Activated T-cell treated with anti-CD3 and anti-CD28 coated beads, Interleukin-2, amount 50 U/mL, for 4 hours (primary cell): ENCODE measurements around the gene C12orf75. TPM values are rescaled to one million over a fixed set of nuclear protein-coding genes. Genes with fewer than 3 reads are reported as not detected.

ENCODE experiments used
- ATAC-seq, 2 donors: fragments of 200-7000 bp; cut with Tn5 transposase; one replicate each; pipeline ENCODE4 v1.10.0; 2021
- DNase-seq: peaks from one replicate; pipeline ENCODE4 v3.0.0-alpha.2; 2020
- H3K27me3 Mint-ChIP-seq: one replicate; pipeline ENCODE4 v1.8.0; 2021; ENCODE audit warnings: low read depth, mixed read lengths
- H3K36me3 Mint-ChIP-seq: one replicate; pipeline ENCODE4 v1.8.0; 2022; ENCODE audit warnings: mixed read lengths; ENCODE audit not compliant: insufficient read depth
- H3K4me1 Mint-ChIP-seq: one replicate; pipeline ENCODE4 v1.8.0; 2021; ENCODE audit warnings: low read depth, mixed read lengths
- H3K4me3 Mint-ChIP-seq: one replicate; pipeline ENCODE4 v1.8.0; 2021; ENCODE audit warnings: mild to moderate bottlenecking, moderate library complexity, mixed read lengths
- H3K9me3 Mint-ChIP-seq: one replicate; pipeline ENCODE4 v1.8.0; 2021; ENCODE audit warnings: mixed read lengths
- total RNA-seq, 3 donors: library from RNA; stranded (reverse); gene quantifications; one replicate each; pipeline ENCODE4 v1.2.1, GENCODE V29; 2021

C12orf75 gene
- total RNA-seq, 3 donors from 2014 or later, result 10.1 to 11.0 (median 10.7) TPM

GRCh38 chr12:105417732-105418131 is 87.2 kb downstream of the C12orf75 start:
- Mint-ChIP-seq H3K9me3 (no peaks in the 10 kb centered on the region), H3K4me1 (no peaks in the 10 kb centered on the region), H3K4me3 (no peak overlapping the region), H3K27me3 (no peaks in the 10 kb centered on the region), H3K36me3 (no peaks in the 10 kb centered on the region)
- DNase-seq (no peak), ATAC-seq (no peak)

DNA sequence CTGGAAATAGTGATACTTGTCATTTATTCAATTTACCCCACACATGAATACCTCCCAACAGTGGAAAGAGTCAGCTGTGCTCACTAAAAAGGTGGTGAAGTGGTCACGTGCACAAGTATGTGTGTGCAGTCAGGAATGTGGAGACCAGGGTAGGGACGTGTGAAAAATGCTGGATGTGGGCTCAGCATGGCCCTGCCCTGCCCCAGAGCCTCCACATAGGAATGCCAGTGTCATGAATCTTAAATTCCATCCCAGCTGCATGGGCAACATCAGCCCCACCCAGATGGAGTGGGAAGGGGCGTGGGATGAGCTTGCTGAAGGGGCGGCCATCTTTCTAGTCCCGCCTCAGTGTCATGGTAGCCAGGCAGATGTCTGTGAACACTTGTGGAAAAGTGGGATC is 87.7 kb downstream of the C12orf75 start:
- H3K36me3 Mint-ChIP-seq, result no peaks in the 10 kb centered on the region
- H3K4me1 Mint-ChIP-seq, result no peaks in the 10 kb centered on the region
- no peak overlapping the region for H3K4me3 Mint-ChIP-seq
- ATAC-seq (no peak), DNase-seq (no peak)
- H3K27me3 Mint-ChIP-seq, result no peaks in the 10 kb centered on the region
- no peaks in the 10 kb centered on the region for H3K9me3 Mint-ChIP-seq

- ATAC-seq (no peak), DNase-seq (no peak)
- no peaks in the 10 kb centered on the region for H3K9me3 Mint-ChIP-seq
- H3K4me1 Mint-ChIP-seq, result no peaks in the 10 kb centered on the region
- H3K4me3 Mint-ChIP-seq, result no peak overlapping the region
- H3K27me3 Mint-ChIP-seq, result no peaks in the 10 kb centered on the region
- no peaks in the 10 kb centered on the region for H3K36me3 Mint-ChIP-seq
These were observed 88.4 kb downstream of the C12orf75 start for GRCh38 chr12:105418821-105419291.

GRCh38 chr12:105419606-105420005 is 89.1 kb downstream of the C12orf75 start:
- H3K27me3 Mint-ChIP-seq, result no peaks in the 10 kb centered on the region
- no peak for DNase-seq
- ATAC-seq, result no peak
- no peaks in the 10 kb centered on the region for H3K9me3 Mint-ChIP-seq
- H3K4me1 Mint-ChIP-seq, result no peaks in the 10 kb centered on the region
- no peak overlapping the region for H3K4me3 Mint-ChIP-seq
- H3K36me3 Mint-ChIP-seq, result no peaks in the 10 kb centered on the region

DNA sequence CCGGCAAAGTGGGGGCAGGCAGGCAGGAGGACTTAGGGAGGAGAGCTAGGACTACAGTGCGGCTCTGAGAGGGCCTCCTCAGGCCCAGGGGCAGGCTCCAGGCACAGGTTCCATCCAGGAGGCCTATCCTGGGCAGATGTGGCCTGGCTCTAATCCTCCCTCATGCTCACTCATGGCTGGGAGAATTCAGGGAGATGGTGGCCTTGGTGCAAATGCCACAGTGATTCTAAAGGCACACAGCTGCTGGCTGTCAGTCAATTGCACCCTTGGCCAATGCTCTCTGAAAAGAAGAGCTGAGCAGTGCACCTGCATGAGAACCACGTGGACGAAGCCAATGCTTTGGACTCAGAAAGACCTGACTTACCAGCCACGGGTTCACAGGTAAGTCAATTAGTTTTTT is 89.6 kb downstream of the C12orf75 start:
- no peaks in the 10 kb centered on the region for H3K4me1 Mint-ChIP-seq

DNA sequence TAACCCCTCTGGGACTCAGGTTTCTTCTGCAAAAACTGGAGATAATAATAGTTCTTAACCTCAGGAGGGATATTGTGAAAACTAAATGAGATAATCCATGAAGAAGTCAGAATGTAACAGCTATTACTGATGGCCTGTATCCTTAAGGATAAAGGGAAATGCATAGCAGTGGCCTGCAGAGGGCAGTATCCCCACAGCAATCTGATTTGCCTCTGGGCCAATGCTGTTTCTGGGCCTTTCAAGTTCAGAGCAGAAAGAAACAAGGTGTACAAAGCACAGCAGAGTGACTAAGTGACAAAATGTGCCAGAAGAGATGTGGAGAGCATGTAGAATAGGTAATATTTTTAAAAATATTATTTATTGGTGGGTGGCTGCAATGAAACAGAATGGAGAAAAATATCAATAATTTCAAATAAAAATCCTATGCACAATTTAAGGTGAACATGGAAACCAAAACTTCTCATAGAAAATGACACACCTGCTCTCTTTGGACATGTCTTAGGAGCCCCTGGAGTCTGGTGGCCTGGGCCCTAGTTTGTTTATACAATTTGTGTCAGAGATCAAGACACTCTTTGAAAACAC is 90.3 kb downstream of the C12orf75 start:
- H3K4me3 Mint-ChIP-seq, result no peak overlapping the region
- peak; percentile 51 for DNase-seq
- ATAC-seq, result peak; percentile 66 to 71
- no peaks in the 10 kb centered on the region for H3K36me3 Mint-ChIP-seq
- no peaks in the 10 kb centered on the region for H3K9me3 Mint-ChIP-seq
- no peaks in the 10 kb centered on the region for H3K27me3 Mint-ChIP-seq
- H3K4me1 Mint-ChIP-seq, result no peaks in the 10 kb centered on the region

More for the DNA sequence above, 89.6 kb downstream of the C12orf75 start:
- Mint-ChIP-seq H3K36me3 (no peaks in the 10 kb centered on the region), H3K9me3 (no peaks in the 10 kb centered on the region), H3K27me3 (no peaks in the 10 kb centered on the region), H3K4me3 (no peak overlapping the region)
- DNase-seq (no peak), ATAC-seq (no peak)

Other genes with a start within 250 kb of the C12orf75 start
- gene ALDH1L2, start 246.2 kb upstream of the C12orf75 start, total RNA-seq, result under 1 TPM; 0.29 to 0.81 (median 0.35) TPM
- 10 to 100 TPM; 21.2 to 25.7 (median 22.7) TPM for gene WASHC4, start 223.0 kb upstream of the C12orf75 start, total RNA-seq
- gene APPL2, start 94.5 kb upstream of the C12orf75 start, total RNA-seq, result 1 to 10 TPM; 7.8 to 8.6 (median 8.0) TPM